Islet of Langerhans (tissue), 1 donor: ENCODE measurements around the gene IMMP2L.
A peak's percentile ranks its signal among the peaks of the same experiment; 100 is the strongest.
"Not testable (repeated sequence)": the region's sequence is repeated elsewhere in the genome, so short reads cannot be mapped to it uniquely, and the experiment has no call there.

Source experiments
- FAIRE-seq: peaks from one replicate; lab custom pipeline; 2011; peaks lifted over from hg19 to GRCh38; lab: Jason Lieb, UNC

Gene IMMP2L

DNA sequence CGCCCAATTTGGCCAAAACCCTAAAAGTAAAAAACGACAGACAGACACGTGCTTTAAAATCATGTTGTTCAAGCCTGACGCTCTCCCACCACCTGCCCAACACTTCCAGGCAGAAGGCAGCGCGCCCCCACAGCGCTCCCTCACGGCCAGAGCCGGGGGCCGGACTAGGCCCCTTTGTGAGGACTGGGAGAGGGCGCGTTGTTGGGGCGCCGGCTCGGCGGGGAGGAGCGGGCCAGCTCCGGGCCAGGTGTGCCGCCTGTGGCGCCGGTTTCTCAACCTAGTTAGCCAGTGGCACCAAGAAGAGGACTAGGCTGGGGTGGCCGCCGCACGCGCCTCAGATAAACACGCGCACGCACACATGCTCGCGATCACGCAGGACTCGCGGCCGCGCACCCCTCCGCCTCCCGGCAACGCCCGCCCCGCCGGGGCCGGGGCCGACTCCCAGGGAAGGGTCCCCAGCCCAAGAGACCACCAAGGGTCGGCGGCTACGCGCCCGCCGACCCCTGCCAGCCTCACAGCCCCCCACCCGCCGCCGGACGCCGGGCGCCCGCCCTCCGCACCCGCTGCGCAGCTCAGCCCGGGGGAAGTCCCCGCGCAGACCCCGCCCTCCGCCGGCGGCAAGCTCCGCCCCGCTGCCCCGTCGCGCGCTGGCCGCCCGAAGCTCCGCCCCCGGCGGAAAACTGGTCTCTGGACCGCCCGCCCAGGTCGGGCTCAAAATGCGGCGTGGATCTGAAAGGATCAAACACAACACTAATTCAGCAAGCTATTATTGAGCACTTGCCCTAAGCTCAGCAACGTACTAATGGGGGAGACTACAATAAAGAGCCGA is at the start of gene IMMP2L:
Gene IMMP2L (minus strand): TSS at position 589 of the 829 bp plus-strand sequence.
- no peak for FAIRE-seq

GRCh38 chr7:111609483-111610254 is 47.4 kb upstream of the IMMP2L start:
- FAIRE-seq: not testable (repeated sequence)

GRCh38 chr7:111607621-111608020 is 45.3 kb upstream of the IMMP2L start:
- FAIRE-seq: no peak

GRCh38 chr7:111605246-111605645 is 43.0 kb upstream of the IMMP2L start:
- FAIRE-seq: no peak

GRCh38 chr7:111600091-111600490 is 37.8 kb upstream of the IMMP2L start:
- FAIRE-seq: no peak

GRCh38 chr7:111595780-111596179 is 33.5 kb upstream of the IMMP2L start:
- FAIRE-seq: no peak

DNA sequence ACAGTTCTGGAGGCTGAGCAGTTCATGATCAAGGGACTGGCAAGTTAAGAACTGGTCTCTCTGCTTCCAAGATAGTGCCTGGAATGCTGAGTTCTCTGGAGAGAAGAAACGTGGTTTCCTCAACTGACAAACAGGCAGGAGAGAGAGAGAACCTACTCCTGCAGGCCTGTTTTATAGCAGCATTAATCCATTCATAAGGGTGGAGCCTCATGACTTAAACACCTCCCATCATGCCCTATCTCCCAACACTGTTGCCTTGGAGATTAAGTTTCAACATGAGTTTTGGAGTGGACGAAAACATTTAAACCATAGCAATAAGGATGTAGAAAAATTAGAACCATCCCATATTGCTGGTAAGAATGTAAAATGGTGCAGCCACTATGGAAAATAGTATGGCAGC is 32.3 kb upstream of the IMMP2L start:
- no peak for FAIRE-seq

- no peak for FAIRE-seq
These were observed 31.1 kb upstream of the IMMP2L start for GRCh38 chr7:111593343-111593742.

DNA sequence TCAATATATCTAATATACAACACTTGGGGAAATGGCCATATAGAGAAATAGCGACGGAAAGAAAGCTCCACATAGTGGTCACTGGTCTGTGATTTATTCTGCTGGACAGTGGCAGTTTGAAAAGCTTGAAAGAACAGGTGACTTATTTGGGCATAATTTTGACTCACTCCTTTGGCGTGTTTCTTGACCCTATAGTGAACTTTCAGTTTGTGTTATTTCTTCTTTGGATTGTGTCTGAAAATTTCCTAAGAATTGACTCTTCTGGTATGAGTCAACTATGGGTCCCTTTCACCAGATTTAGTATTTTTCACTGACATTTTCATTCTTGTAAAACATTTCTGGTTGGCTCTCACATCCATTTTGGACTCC is 25.8 kb upstream of the IMMP2L start:
- no peak for FAIRE-seq

- no peak for FAIRE-seq
These were observed 25.2 kb upstream of the IMMP2L start for GRCh38 chr7:111587410-111588064.

DNA sequence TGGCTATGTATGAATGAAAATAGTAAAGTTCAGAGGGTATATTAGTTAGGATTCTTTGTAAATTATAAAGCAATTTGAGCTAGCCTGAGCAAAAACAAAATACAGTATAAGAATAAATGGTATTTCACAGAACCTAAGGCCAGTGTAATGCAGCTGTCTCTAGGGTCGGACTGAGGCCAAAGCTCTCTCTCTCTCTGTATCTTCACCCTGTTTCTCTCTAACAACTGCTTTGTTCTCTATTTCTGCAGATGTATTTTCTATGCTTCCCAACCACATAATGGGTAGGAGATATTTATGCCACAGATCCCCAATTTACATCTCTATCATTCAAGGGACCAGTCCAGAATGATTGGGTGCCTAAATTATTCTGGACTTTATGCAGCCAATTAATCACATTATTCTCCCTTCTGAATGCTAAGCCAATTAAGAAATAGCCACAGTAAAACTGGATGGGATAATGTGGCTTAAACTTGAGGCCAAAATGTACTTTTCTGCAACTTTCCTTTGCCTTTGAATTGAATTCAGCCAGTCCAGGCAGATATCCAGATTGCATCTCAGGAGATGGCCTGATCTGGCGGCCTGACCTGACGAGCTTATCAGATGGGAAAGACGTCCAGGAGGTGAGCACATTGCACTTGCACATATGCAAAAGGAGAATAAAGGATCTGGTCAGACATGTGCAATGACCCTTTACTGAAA is 24.6 kb upstream of the IMMP2L start:
- FAIRE-seq: no peak

DNA sequence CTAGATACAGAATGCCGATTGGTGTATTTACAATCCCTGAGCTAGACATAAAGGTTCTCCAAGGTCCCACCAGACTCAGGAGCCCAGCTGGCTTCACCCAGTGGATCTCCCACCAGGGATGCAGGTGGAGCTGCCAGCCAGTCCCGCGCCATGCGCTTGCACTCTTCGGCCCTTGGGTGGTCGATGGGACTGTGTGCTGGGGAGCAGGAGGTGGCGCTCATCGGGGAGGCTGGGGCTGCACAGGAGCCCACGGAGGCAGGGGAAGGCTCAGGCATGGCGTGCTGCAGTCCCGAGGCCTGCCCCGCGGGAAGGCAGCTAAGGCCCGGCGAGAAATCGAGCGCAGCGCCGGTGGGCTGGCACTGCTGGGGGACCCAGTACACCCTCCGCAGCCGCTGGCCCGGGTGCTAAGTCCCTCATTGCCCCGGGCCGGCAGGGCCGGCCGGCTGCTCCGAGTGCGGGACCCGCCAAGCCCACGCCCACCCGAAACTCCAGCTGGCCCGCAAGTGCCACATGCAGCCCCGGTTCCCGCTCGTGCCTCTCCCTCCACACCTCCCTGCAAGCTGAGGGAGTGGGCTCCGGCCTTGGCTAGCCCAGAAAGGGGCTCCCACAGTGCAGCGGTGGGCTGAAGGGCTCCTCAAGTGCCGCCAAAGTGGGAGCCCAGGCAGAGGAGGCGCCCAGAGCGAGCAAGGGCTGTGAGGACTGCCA is 19.6 kb upstream of the IMMP2L start:
- FAIRE-seq: not testable (repeated sequence)

GRCh38 chr7:111581207-111581606 is 18.9 kb upstream of the IMMP2L start:
- not testable (repeated sequence) for FAIRE-seq

DNA sequence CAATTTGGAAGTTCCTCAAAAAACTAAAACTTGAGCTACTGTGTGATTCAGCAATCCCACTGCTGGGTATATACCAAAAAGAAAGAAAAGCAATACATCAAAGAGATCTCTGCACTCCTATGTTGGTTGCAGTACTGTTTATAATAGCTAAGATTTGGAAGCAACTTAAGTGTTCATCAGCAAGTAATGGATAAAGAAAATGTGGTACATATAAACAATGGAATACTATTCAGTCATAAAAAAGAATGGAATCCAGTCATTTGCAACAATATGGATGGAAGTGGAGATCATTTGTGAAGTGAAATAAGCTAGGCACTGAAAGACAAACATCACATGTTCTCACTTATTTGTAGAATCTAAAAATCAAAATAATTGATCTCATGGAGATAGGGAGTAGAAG is 16.5 kb upstream of the IMMP2L start:
- FAIRE-seq: no peak

DNA sequence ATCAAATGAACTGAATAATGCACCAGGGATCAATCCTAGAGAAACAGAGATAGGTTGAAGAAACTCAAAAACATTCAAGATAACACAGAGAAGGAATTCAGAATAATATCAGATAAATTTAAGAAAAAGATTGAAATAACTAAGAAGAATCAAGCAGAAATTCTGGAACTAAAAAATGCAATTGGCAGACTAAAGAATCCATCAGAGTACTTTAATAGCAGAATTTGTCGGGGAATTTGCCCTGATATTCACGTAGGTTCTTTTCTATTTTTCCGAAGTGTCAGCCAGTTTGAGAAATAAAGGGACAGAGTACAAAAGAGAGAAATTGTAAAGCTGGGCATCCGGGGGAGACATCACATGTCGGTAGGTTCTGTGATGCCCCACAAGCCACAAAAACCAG is 9.4 kb upstream of the IMMP2L start:
- peak; percentile 49 for FAIRE-seq

GRCh38 chr7:111568870-111569462 is 6.7 kb upstream of the IMMP2L start:
- no peak for FAIRE-seq

DNA sequence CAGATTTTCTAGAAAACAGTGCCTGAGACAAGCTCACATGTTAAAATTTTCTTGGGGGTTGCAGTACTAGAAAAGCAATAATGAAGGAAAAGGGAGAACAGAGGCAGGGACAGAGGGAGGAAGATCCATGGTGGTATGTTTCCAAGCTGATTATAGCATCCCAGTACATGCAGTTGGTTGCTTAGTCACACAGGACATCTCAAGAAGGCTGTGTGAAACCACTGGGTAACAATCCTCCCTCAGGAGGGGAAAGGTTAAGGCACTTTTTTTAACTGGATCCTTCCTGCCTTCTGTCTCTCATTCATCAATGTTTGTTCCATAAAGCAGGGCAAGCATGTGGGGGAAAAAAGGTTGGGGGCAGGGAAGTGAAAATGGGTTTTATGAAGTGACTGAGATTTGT is 6.1 kb upstream of the IMMP2L start:
- FAIRE-seq: no peak

DNA sequence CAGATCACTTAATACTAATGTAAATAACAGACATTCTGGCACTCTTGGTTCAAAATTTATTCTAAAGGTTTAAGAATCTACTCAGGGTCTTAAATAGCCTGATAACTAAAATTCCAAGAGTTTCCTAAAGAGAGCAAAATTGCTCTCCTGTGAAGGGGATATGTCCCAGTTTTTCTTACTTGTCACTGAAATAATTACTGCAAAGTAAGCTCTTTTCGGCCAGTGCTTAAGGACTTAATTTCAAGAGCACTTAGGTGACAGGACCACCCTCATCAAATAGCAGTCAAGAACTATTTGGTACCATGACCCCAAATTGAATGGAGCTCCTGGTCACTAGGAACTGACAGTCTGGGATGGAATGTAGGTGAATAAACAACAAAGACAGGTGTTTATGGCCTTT is 1.8 kb upstream of the IMMP2L start:
- FAIRE-seq: no peak

DNA sequence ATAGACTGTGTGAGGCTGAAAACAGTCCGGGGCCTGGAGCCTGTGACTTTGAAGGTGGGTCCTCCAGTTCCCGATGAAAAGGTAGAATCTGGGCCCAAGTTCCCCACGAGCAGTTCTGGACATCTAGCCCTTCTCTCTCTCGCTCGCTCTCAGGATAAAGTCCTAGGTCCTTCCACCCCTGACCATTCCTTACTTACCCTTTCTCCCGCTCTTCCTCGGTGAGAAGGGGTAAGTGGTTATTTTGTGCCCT is 713 bp downstream of the IMMP2L start:
- FAIRE-seq: no peak

DNA sequence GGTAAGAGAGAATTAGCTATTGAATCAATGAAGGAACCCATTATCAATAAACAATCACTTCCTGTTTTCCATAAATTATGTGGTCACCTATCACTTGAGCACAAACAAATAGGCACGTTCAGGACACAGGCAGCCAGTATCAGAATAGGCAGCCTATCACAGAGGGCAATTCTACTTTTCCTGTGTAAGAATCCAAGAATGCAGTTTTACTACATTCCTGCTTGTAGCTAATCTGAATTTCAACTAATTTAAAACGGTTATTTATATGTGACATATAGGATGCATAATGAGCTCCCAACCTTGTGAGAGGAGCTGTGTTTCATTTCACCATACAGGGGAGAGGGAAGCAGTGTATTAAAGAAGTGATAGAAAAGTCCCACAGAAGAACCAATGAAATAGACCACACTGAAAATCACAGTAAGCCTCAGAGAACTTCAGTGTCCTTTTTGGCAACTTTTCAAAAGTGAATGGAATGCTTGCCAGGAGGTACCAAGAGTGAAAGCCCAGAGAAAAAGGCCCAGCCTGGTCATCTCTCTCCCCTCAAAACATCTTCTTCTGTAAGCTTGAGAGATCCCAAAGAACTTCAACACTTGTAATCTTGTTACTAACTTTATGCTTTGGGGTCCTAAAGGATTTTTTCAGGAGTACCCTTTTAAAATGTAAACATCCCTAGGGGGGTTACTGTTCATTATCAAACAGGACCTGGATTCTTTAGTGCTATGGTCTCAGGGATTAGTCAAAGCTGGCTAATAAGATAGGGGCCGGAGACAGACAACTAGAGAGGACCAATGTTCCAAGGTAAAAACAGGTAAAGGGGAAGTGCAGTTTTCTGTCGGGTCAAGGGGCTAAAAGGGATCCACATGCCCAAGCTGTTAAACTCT is 1.3 kb downstream of the IMMP2L start:
- FAIRE-seq: no peak

DNA sequence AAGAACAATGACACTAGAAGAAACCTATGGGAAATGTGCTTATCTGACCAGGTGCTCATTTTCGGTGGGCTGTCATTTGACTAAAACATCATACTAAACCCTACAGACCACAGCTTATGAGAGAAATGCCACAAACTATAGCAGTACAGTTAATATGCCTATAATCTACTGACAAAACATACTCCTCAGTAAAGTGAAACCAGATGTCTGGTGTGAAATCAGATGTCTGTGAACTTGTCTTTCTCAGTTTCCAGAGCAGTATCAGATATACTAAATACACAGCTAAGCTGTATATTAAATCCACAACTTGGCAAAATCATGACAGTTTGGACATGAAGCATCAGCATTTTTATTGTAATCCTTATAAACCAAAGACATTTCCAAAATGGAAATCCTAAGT is 3.3 kb downstream of the IMMP2L start:
- no peak for FAIRE-seq
